Upper lobe of left lung (tissue), 6 donors: ENCODE data around the gene IL17RC. TPM values are rescaled to one million over a fixed set of nuclear protein-coding genes. Genes with fewer than 3 reads are reported as not detected.

Experiments
- ATAC-seq, 2 donors: fragments of 200-7000 bp; cut with Tn5 transposase; one replicate each; pipeline ENCODE4 v1.9.1; 2022; ENCODE audit warnings: mild to moderate bottlenecking in 2 of 2, moderate library complexity in 2 of 2; ENCODE audit not compliant: low FRiP score in 2 of 2
- DNase-seq, 2 donors: peaks; one replicate each; pipeline ENCODE4 v3.0.0-alpha.2; 2019 to 2020
- H3K27ac ChIP-seq, 4 donors: fragments of 200-600 bp; sonication (generic); one replicate each; pipeline ENCODE4 v1.5.1; 2016 to 2019
- H3K27me3 ChIP-seq, 4 donors: fragments of 200-600 bp; sonication (generic); one replicate each; pipeline ENCODE4 v1.5.1; 2017 to 2019
- H3K36me3 ChIP-seq, 4 donors: fragments of 200-600 bp; sonication (generic); one replicate each; pipeline ENCODE4 v1.5.1; 2016 to 2019
- H3K4me1 ChIP-seq, 4 donors: fragments of 200-600 bp; sonication (generic); one replicate each; pipeline ENCODE4 v1.5.1; 2018 to 2019
- H3K4me3 ChIP-seq, 4 donors: fragments of 200-600 bp; sonication (generic); one replicate each; pipeline ENCODE4 v1.5.1; 2017 to 2019; ENCODE audit warnings: mild to moderate bottlenecking in 2 of 4, moderate library complexity in 1 of 4
- H3K9me3 ChIP-seq, 4 donors: fragments of 200-600 bp; sonication (generic); one replicate each; pipeline ENCODE4 v1.5.1; 2018 to 2019
- EP300 ChIP-seq, 4 donors: sonication (generic); formaldehyde crosslinking; IDR thresholded peaks; one replicate each; pipeline ENCODE4 v1.5.1; 2017; ENCODE audit warnings: antibody characterized with exemption in 4 of 4, control low read depth in 2 of 4
- POLR2A ChIP-seq, 4 donors: fragments of 450-650 bp; IDR thresholded peaks; one replicate each; pipeline ENCODE4 v1.5.1; 2016 to 2017; ENCODE audit warnings: antibody characterized with exemption in 4 of 4, mild to moderate bottlenecking in 2 of 4
- POLR2AphosphoS5 ChIP-seq, 2 donors: sonication (generic); formaldehyde crosslinking; IDR thresholded peaks; one replicate each; pipeline ENCODE4 v1.5.1; 2017; ENCODE audit warnings: antibody characterized with exemption in 2 of 2
- WGBS, 2 donors: methylation state at CpG; one replicate each; pipeline ENCODE4 v1.1.5; 2017 to 2018; 5-methylcytosine and 5-hydroxymethylcytosine counted together
- total RNA-seq, 6 donors: library from RNA; depleted of rRNA in 4 of 6; stranded (reverse); fragments of >200 nt in 4 of 6; gene quantifications; one replicate each; pipeline versions ENCODE4 v1.1.0 to v1.2.1, GENCODE V29; 2016 to 2021
- TF ChIP-seq, protein P1 (sequence below), 6 experiments: fragments of 450-650 bp in 4 of 6; fragments of 200-600 bp in 2 of 6; sonication (generic) in 2 of 6; IDR thresholded peaks; one replicate each; pipeline ENCODE4 v1.5.1; 2016 to 2019; ENCODE audit warnings: antibody characterized with exemption in 6 of 6
- donor health status: DM: no; HTN: no; CAD: no; lungs with moderate emphysema.
- donor health status: DM: no; HTN: yes; CAD: no; lungs with severe emphysema.

IL17RC gene
- total RNA-seq, 6 donors from 2014 or later = 26.3 to 83.8 (median 32.9) TPM

- TF ChIP-seq POLR2AphosphoS5 (IDR thresholded peaks at IDR 0.05) (no peak), EP300 (IDR thresholded peaks at IDR 0.05) (no peak), POLR2A (IDR thresholded peaks at IDR 0.05) (no peak)
- TF ChIP-seq, protein P1, sequence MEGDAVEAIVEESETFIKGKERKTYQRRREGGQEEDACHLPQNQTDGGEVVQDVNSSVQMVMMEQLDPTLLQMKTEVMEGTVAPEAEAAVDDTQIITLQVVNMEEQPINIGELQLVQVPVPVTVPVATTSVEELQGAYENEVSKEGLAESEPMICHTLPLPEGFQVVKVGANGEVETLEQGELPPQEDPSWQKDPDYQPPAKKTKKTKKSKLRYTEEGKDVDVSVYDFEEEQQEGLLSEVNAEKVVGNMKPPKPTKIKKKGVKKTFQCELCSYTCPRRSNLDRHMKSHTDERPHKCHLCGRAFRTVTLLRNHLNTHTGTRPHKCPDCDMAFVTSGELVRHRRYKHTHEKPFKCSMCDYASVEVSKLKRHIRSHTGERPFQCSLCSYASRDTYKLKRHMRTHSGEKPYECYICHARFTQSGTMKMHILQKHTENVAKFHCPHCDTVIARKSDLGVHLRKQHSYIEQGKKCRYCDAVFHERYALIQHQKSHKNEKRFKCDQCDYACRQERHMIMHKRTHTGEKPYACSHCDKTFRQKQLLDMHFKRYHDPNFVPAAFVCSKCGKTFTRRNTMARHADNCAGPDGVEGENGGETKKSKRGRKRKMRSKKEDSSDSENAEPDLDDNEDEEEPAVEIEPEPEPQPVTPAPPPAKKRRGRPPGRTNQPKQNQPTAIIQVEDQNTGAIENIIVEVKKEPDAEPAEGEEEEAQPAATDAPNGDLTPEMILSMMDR (IDR thresholded peaks at IDR 0.05) = no peak
- Histone ChIP-seq H3K4me3 (no peak overlapping the region), H3K4me1 (peaks cover 0 to 6% (median 0%) of the 10 kb centered on the region in 4 donors), H3K9me3 (no peaks in the 10 kb centered on the region), H3K27me3 (no peaks in the 10 kb centered on the region), H3K27ac (no peak overlapping the region), H3K36me3 (peaks cover 18 to 84% (median 31%) of the 10 kb centered on the region in 4 donors)
- WGBS, 2 donors = 93 to 96% methylated on average over 6 of the region's 6 CpGs
- DNase-seq (no peak), ATAC-seq (no peak)
These were observed 48.4 kb downstream of the IL17RC start for GRCh38 chr3:9965200-9965875.

DNA sequence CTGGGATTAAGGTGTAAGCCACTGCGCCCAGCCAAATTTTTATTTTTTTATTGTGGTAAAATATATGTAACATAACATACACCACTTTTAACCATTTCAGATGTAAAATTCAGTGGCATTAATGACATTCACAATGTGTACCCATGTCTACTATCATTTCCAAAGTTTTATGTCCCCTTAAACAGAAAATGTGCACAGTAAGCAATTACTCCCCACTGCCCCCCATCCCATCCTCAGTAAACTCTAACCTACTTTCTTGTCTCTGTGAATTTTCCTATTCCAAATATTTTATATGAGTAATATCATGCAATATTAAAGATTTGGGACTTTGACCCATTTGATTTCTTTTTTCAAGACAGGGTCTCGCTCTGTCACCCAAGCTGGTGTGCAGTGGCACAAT, 49.9 kb downstream of the IL17RC start:
- Histone ChIP-seq H3K9me3 (no peaks in the 10 kb centered on the region), H3K36me3 (peaks cover 26 to 88% (median 42%) of the 10 kb centered on the region in 4 donors), H3K4me1 (peaks cover 0 to 14% (median 2%) of the 10 kb centered on the region in 4 donors), H3K27ac (no peak overlapping the region), H3K4me3 (no peak overlapping the region), H3K27me3 (no peaks in the 10 kb centered on the region)
- TF ChIP-seq, protein P1 (IDR thresholded peaks at IDR 0.05) = no peak
- no peak for TF ChIP-seq POLR2AphosphoS5 (IDR thresholded peaks at IDR 0.05)
- TF ChIP-seq POLR2A (IDR thresholded peaks at IDR 0.05) = no peak
- no peak for TF ChIP-seq EP300 (IDR thresholded peaks at IDR 0.05)
- no peak for DNase-seq
- WGBS, 2 donors = 93 to 100% methylated on average over 2 of the region's 2 CpGs
- no peak for ATAC-seq

GRCh38 chr3:9969632-9970019, 52.7 kb downstream of the IL17RC start:
- TF ChIP-seq, protein P1 (IDR thresholded peaks at IDR 0.05) = no peak
- TF ChIP-seq POLR2AphosphoS5 (IDR thresholded peaks at IDR 0.05) (no peak), POLR2A (IDR thresholded peaks at IDR 0.05) (no peak), EP300 (IDR thresholded peaks at IDR 0.05) (no peak)
- 95 to 98% methylated on average over 4 of the region's 4 CpGs for WGBS, 2 donors
- Histone ChIP-seq H3K27ac (peak overlapping the region; percentile 23 to 63 (median 49)), H3K36me3 (peaks cover 35 to 88% (median 54%) of the 10 kb centered on the region in 4 donors), H3K9me3 (no peaks in the 10 kb centered on the region), H3K4me1 (peaks cover 0 to 14% (median 2%) of the 10 kb centered on the region in 4 donors), H3K4me3 (no peak overlapping the region), H3K27me3 (no peaks in the 10 kb centered on the region)
- DNase-seq = no peak
- ATAC-seq = peak in 1 of 2 donors; percentile 61

DNA sequence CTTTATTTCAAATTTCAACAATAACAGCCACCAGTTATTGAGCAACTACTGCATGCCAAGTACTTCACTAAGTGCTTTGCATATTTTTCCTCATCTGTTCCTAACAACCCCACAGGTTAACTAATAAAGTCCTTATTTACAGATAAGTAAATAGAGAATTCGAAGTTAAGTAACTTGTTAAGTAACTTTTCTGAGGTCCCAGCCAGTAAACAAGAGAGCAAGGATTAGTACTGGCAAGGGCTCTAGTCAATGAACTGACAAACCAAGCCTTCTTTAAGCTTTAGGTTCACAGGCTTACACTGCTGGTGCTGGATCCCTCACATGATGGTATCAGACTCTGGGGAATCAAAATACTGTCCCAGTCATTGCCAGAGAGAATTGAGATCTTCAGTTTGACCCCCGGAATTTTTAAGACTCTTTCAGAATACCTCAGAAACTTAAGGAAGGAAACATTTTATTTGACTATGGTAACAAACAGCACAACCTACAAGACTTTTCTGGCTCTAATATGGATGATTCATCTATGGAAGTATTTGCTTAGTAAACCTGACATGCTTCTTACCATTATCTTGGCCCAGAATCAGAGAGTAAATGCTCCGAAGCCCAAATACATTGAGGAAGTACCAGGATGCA, 53.2 kb downstream of the IL17RC start:
- whole genome bisulfite sequencing, 2 donors = 60 to 72% methylated on average over 3 of the region's 3 CpGs
- peak overlapping the region; percentile 40 to 63 (median 56) for H3K27ac ChIP-seq

More for the DNA sequence above, 53.2 kb downstream of the IL17RC start:
- H3K27me3 ChIP-seq = no peaks in the 10 kb centered on the region
- H3K9me3 ChIP-seq = no peaks in the 10 kb centered on the region
- H3K4me3 ChIP-seq = no peak overlapping the region
- H3K4me1 ChIP-seq = peaks cover 0 to 14% (median 2%) of the 10 kb centered on the region in 4 donors
- TF ChIP-seq, protein P1 (IDR thresholded peaks at IDR 0.05) = no peak
- TF ChIP-seq POLR2A (IDR thresholded peaks at IDR 0.05) = no peak
- peaks cover 35 to 88% (median 54%) of the 10 kb centered on the region in 4 donors for H3K36me3 ChIP-seq
- DNase-seq (peak in 1 of 2 donors; percentile 17), ATAC-seq (peak; percentile 31 to 79)
